HPDE6-E6E7 (cell line): ENCODE data around the gene THEMIS2.
"Not testable (repeated sequence)": the region's sequence is repeated elsewhere in the genome, so short reads cannot be mapped to it uniquely, and the experiment has no call there.

Experiments used
- DNase-seq: peaks from one replicate; pipeline ENCODE4 v3.0.0; 2011; ENCODE audit warnings: missing footprints; ENCODE audit errors: extremely low spot score

THEMIS2 gene

GRCh38 chr1:27872059-27872801, at the start of gene THEMIS2:
Gene THEMIS2 (plus strand): TSS chr1:27872544. CDS start chr1:27872572, 28 bp downstream.
- peak; percentile 52 for DNase-seq

- DNase-seq = no peak
Observed at GRCh38 chr1:27823784-27824183, 48.6 kb upstream of the THEMIS2 start.

GRCh38 chr1:27824411-27824810, 47.9 kb upstream of the THEMIS2 start:
- DNase-seq = no peak

DNA sequence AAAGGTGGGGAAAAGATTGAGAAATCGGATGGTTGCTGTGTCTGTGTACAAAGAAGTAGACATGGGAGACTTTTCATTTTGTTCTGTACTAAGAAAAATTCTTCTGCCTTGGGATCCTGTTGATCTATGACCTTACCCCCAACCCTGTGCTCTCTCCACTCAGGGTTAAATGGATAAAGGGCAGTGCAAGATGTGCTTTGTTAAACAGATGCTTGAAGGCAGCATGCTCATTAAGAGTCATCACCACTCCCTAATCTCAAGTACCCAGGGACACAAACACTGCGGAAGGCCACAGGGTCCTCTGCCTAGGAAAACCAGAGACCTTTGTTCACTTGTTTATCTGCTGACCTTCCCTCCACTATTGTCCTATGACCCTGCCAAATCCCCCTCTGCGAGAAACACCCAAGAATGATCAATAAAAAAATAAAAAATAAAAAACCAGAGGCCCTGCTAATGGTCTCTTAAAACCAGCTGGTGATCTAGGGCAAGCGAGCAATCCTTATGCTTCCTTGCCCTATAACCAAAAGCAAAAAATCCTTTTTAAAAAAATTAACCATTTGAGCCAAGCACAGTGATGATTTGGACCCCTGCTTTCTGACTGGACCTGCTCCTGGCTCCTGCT, 42.9 kb upstream of the THEMIS2 start:
- DNase-seq = not testable (repeated sequence)

GRCh38 chr1:27830621-27831440, 41.5 kb upstream of the THEMIS2 start, which contains the start of gene PPP1R8:
Gene PPP1R8 (plus strand): TSS chr1:27830782. CDS start chr1:27830836, 54 bp downstream.
- peak; percentile 86 for DNase-seq

DNA sequence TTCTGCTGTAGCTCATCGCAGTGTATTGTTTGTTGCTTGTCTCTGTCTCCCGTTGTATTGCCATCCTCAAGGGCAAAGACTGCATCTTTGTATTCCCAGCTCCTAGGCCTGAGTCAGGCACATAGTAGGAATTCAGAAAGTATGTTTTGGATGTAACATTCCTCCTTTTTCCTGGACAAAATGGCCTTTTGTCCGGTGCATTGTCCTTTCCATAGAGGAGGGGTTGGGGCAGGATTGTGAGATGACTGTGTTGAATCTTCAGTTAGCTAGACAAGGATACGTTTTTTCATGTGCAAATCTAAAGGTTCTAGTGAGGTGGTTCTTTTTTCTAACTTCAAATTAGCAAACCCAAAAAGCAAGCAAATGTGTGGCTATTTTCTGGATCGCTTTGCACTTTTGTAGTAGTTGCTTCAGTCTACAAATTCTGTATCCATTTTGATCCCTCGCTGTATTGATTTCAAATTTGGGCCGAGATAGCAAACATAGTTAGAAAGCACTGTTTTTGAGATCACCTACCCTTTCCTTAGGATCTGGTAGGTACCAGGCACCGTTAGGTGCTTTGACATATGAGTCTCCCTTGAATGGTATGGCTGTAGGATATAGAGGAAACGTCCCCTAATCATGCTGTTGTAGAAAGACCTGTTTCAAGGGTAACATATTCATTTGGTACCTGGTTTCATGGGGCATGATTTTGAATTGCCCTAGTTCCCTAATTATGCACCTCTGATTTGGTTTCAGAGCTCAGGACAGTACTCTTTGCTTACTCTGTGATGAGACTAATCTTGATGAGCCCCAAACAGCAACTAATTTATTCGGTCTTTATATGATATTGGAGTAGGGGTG, 40.6 kb upstream of the THEMIS2 start:
- DNase-seq = no peak

- DNase-seq = no peak
Observed at GRCh38 chr1:27832762-27833161, 39.6 kb upstream of the THEMIS2 start.

GRCh38 chr1:27833470-27833869, 38.9 kb upstream of the THEMIS2 start:
- DNase-seq = no peak

- no peak for DNase-seq
Observed at GRCh38 chr1:27835046-27835445, 37.3 kb upstream of the THEMIS2 start.

DNA sequence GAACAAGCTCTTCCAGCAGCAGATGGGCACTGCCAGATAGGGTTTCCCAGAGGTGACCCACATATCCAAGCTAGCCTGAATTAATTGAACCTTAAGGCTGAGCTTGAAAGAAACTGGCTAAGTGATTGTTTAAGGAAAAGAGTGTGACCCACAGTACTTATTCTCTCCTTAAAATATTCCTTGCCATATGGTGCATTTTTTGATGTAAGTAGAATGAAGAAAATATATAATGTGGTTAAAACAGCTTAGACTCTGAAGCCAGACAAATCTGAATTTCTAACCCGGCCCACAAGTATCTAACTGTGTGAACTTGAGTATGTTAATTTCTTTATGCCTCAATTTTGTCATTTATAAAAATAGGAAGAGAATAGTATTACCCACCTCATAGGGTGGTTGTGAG, 36.8 kb upstream of the THEMIS2 start:
- DNase-seq = no peak

- no peak for DNase-seq
Observed at GRCh38 chr1:27849951-27850350, 22.4 kb upstream of the THEMIS2 start.

DNA sequence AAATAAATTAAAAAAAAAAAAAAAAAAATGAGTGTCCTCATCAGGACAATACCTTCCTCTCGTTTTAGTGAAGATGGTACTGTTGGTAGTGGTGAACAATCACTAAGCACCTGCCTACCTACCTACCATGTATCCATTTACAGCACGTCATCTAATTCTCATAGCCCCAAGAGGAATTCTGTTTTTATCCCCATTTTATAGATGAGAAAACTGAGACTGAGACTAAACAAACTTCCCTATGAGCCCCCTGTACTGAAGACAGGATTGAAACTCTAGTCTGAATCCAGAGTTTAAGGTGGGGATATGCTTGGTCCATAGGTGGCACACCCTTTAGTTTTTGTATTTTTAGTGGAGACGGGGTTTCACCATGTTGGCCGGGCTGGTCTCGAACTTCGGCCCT, 17.3 kb upstream of the THEMIS2 start:
- no peak for DNase-seq

DNA sequence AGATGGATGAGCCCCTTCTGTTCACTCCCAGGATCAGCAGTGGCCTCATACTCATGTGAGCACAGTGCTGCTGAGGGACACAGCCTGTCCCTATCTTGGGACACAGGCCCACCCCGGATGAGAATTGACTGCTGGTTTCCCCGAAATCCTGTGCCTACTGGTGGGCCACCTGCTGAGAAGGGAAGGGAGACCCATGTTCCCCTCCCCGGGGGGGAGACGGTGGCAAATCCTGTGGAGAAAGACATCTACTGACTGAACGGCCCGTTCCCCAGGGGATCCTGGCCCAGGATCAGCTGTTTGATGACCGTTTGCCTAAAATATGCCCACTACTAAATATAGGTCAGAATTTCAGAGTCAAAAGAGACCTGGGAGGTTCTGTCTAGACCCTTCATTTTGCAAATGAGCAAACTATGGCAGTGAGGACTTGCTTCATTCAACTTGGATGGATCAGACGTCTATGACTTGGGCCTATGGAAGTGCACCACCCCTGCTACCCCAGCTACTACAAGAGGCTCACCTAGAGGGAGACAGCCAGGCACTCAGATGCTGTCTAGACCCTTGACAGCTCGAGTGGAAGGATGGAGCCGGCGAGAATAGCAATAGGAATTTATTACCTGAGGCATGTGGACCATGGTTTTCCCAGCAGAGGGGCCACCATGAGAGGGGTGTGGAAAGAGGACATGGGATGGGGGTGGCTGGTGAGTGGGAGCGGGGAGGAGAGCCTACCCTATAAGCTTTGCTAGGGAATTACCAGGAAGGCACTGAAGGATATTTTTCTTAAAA, 15.6 kb upstream of the THEMIS2 start:
- no peak for DNase-seq

GRCh38 chr1:27857552-27857951, 14.8 kb upstream of the THEMIS2 start:
- DNase-seq = not testable (repeated sequence)

DNA sequence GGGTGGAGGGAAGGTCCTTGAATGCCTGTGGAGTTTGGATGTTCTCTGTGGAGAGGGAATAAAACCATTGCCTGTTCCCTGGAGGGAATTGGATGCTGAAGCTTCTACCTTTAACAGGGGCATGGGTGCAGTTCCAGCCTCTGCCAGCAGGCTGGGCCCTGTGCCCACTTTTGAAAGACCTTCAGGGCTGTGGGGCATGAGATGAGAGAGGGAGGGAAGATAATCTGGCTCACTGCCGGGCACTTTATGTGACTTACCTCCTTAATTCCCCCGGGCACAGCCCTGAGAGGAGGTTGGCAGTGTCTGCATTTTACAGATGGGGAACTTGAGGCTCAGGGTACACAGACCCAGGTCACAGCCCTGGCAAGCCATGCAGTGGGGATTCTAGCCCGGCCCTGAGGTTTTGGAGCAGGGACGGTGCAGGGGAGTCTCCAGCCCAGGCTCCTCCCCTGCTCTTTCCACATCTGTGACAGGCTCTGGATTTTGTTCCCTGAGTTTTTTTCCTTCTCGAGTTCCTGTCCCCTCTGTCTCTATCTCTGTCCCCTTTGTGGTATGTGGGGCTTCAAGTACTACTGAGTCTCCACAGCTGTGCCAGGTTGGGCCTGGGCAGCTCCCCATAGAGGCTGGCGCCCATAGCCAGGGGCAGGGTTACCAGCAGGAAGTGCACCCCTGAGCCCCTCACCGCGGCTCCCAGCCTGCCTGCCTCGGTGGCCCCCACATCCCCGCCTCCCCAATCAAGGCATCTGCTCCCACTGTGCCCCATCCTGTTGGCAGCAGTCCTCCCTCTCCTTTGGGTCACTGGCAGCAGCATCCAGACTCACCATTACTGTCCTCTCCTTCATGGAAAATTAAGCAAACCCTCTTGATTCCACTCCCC, 14.0 kb upstream of the THEMIS2 start:
- DNase-seq = peak; percentile 67

DNA sequence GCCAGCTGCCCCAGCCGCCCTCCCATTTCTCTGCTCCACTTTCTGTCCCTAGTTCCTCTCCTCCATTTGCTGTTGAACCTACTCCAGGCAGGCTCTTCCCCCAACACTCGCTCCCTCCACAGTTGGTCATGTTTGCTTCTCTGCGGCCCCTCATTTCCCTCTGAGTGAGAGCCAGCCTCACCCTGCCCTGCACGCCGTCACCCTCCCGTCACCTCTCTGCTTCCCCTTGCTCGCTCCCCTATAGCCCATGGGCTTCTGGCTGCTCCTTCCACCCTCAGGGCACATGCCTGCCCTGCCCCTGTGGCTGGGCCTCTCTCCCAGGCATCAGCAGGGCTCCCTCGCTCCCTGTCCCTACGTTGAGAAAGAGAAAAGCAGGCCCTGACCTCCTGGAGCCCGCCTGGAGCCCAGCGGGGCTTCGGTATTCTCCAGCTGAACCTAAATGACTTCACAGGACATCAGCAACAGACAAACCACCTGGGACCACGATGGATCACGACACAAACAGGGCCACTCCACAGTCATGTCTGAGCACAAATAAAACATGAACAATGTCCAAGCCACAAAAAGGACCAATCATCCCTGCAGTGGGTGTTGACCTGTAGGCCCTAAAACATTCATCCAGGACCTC, 13.3 kb upstream of the THEMIS2 start:
- DNase-seq = no peak

GRCh38 chr1:27861436-27861835, 10.9 kb upstream of the THEMIS2 start:
- DNase-seq = no peak

DNA sequence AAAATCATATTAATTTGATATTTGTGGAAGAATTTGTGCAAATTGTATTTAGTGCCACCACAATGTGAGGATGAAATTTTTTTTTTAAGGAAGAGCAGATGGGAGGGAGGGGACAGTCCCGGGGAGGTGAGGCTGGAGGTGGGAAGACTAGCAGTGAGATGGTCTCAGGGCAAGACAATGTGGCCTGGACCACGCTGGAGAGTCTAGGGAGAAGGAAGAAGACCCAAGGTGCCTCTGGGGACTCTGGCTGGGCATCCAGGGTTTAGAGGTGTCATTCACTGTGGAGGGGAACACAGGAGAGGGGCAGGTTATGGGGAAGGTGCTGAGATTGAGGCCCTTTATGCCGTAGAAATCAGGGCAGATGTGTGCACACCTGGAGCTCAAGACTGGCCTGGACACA, 10.3 kb upstream of the THEMIS2 start:
- DNase-seq = no peak
